PC-9 (cell line): Measurements from ENCODE around the gene XAB2. TPM values are rescaled to one million over a fixed set of nuclear protein-coding genes. Genes with fewer than 3 reads are reported as not detected.
A peak's percentile ranks its signal among the peaks of the same experiment; 100 is the strongest.

ENCODE experiments used
- BruUV-seq: library from RNA; stranded (reverse); fragments of 400-500 nt; replicated peaks from 2 replicates; lab custom pipeline; 2021; lab: Mats Ljungman, UMichigan
- CTCF ChIA-PET: fragments of 300-600 bp; sonication (Branson Sonifier 250); formaldehyde crosslinking; loops from one replicate; lab custom pipeline; 2022; ENCODE audit warnings: antibody characterized with exemption; lab: Charles Lee
- POLR2A ChIA-PET: fragments of 300-600 bp; sonication (Branson Sonifier 250); formaldehyde crosslinking; loops from one replicate; lab custom pipeline; 2022; ENCODE audit warnings: antibody characterized with exemption; ENCODE audit not compliant: unreplicated experiment; lab: Charles Lee
- DNase-seq, 2 experiments: peaks; one replicate each; pipeline versions ENCODE4 v3.0.0 to v3.0.0-alpha.2; 2015 to 2022; ENCODE audit warnings: mixed read lengths in 1 of 2
- H2AFZ ChIP-seq: fragments of 200-600 bp; sonication (generic); 2 replicates; pipeline ENCODE4 v1.8.1; 2017; ENCODE audit warnings: antibody characterized with exemption
- H3F3A ChIP-seq: fragments of 200-600 bp; sonication (generic); 2 replicates; pipeline ENCODE4 v1.8.1; 2017; ENCODE audit warnings: antibody characterized with exemption, mild to moderate bottlenecking, low read depth; ENCODE audit not compliant: insufficient read depth
- H3K27ac ChIP-seq: fragments of 200-600 bp; sonication (generic); 2 replicates; pipeline ENCODE4 v1.6.1; 2016; ENCODE audit warnings: mixed run types
- H3K27me3 ChIP-seq: fragments of 200-600 bp; sonication (generic); 2 replicates; pipeline ENCODE4 v1.6.1; 2016; ENCODE audit warnings: low read depth, mixed run types; ENCODE audit not compliant: insufficient read depth
- H3K36me3 ChIP-seq: fragments of 200-600 bp; sonication (generic); 2 replicates; pipeline ENCODE4 v1.6.1; 2016; ENCODE audit warnings: low read depth, mixed run types
- H3K4me1 ChIP-seq: fragments of 200-600 bp; sonication (generic); replicated peaks from 2 replicates; pipeline ENCODE4 v1.6.1; 2016; ENCODE audit warnings: mixed run types; ENCODE audit not compliant: insufficient read depth
- H3K4me2 ChIP-seq: fragments of 200-600 bp; sonication (generic); 2 replicates; pipeline ENCODE4 v1.6.1; 2017; ENCODE audit warnings: mixed run types
- H3K4me3 ChIP-seq: fragments of 200-600 bp; sonication (generic); 2 replicates; pipeline ENCODE4 v1.6.1; 2016; ENCODE audit warnings: mixed run types
- H3K79me2 ChIP-seq: fragments of 200-600 bp; sonication (generic); 2 replicates; pipeline ENCODE4 v1.6.1; 2017; ENCODE audit warnings: low read depth, mixed run types
- H3K9me2 ChIP-seq: fragments of 200-600 bp; sonication (generic); 2 replicates; pipeline ENCODE4 v1.8.1; 2017; ENCODE audit warnings: mild to moderate bottlenecking; ENCODE audit not compliant: insufficient read depth
- H3K9me3 ChIP-seq: fragments of 200-600 bp; sonication (generic); 2 replicates; pipeline ENCODE4 v1.8.1; 2016; ENCODE audit warnings: low read depth; ENCODE audit not compliant: insufficient read depth
- H4K20me1 ChIP-seq: fragments of 200-600 bp; sonication (generic); 2 replicates; pipeline ENCODE4 v1.8.1; 2017; ENCODE audit not compliant: insufficient read depth
- EZH2 ChIP-seq: fragments of 200-600 bp; sonication (generic); IDR thresholded peaks from 2 replicates; pipeline ENCODE4 v1.8.0; 2017; ENCODE audit warnings: antibody characterized with exemption, low read depth
- intact Hi-C: fragments of 100-400 bp; cut with micrococcal nuclease; formaldehyde crosslinking; loops from one replicate; pipeline ENCODE4 v1.10.0; 2022; ENCODE audit not compliant: unreplicated experiment
- total RNA-seq: library from RNA; stranded (reverse); gene quantifications from 2 replicates; pipeline ENCODE4 v1.2.3, GENCODE V29; 2021
- TF ChIP-seq, protein P1 (sequence below): fragments of 200-600 bp; sonication (generic); conservative IDR thresholded peaks from 2 replicates; pipeline ENCODE4 v1.6.1; 2017; ENCODE audit warnings: mixed run types, antibody characterized with exemption, mild to moderate bottlenecking, moderate library complexity

XAB2 gene
- total RNA-seq, 1 experiment from 2014 or later, result 44.9 TPM

GRCh38 chr19:7612282-7613274 lies 16.8 kb downstream of the XAB2 start:
- Histone ChIP-seq H4K20me1 (peaks cover under 1% of the 10 kb centered on the region; the same call in 1 of the 2 replicates), H3F3A (peaks cover 12% of the 10 kb centered on the region), H3K27ac (no peak overlapping the region), H3K79me2 (no peaks in the 10 kb centered on the region), H3K27me3 (no peaks in the 10 kb centered on the region), H3K9me3 (no peaks in the 10 kb centered on the region), H3K36me3 (peaks cover 4% of the 10 kb centered on the region), H3K4me2 (no peak overlapping the region), H3K4me3 (no peak overlapping the region), H2AFZ (no peak overlapping the region), H3K4me1 (peaks cover 5% of the 10 kb centered on the region; the same call in 1 of the 2 replicates), H3K9me2 (no peaks in the 10 kb centered on the region)
- TSS peak; percentile 47 for BruUV-seq
- peak in 1 of 2 experiments; percentile 22 for DNase-seq
- intact Hi-C loops, result no loop called here
- TF ChIP-seq, protein P1, sequence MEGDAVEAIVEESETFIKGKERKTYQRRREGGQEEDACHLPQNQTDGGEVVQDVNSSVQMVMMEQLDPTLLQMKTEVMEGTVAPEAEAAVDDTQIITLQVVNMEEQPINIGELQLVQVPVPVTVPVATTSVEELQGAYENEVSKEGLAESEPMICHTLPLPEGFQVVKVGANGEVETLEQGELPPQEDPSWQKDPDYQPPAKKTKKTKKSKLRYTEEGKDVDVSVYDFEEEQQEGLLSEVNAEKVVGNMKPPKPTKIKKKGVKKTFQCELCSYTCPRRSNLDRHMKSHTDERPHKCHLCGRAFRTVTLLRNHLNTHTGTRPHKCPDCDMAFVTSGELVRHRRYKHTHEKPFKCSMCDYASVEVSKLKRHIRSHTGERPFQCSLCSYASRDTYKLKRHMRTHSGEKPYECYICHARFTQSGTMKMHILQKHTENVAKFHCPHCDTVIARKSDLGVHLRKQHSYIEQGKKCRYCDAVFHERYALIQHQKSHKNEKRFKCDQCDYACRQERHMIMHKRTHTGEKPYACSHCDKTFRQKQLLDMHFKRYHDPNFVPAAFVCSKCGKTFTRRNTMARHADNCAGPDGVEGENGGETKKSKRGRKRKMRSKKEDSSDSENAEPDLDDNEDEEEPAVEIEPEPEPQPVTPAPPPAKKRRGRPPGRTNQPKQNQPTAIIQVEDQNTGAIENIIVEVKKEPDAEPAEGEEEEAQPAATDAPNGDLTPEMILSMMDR, result no peak
- TF ChIP-seq EZH2, result no peak
- ChIA-PET POLR2A (no interaction called here), CTCF (no interaction called here)

DNA sequence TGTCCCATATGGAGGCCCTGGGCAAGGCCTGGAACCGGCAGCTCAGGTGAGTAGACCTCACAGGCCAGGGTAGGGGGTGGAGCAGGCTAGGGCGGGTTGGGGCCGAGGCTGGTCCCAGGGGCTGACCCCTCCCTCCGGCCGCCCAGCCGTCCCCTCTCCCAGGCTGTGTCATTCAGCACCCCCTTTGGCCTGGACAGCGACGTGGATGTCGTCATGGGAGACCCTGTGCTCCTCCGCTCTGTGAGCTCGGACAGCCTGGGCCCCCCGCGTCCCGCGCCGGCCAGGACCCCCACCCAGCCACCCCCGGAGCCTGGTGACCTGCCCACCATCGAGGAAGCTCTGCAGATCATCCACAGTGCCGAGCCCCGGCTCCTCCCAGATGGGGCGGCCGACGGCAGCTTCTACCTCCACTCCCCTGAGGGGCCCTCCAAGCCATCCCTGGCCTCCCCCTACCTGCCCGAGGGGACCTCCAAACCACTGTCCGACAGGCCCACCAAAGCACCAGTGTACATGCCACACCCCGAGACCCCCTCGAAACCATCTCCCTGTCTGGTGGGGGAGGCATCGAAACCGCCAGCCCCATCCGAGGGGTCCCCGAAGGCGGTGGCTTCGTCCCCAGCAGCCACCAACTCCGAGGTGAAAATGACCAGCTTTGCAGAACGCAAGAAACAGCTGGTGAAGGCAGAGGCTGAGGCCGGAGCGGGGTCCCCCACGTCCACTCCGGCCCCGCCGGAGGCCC lies 17.6 kb downstream of the XAB2 start:
- H3K27ac ChIP-seq, result no peak overlapping the region
- H3K36me3 ChIP-seq, result no peaks in the 10 kb centered on the region; the same call in 1 of the 2 replicates
- H3K4me1 ChIP-seq, result no peaks in the 10 kb centered on the region
- DNase-seq, result no peak
- no peak overlapping the region for H3K4me2 ChIP-seq
- no peaks in the 10 kb centered on the region for H3K79me2 ChIP-seq
- ChIA-PET POLR2A (no interaction called here), CTCF (no interaction called here)
- no peak overlapping the region for H2AFZ ChIP-seq
- H3K4me3 ChIP-seq, result no peak overlapping the region
- H3K9me2 ChIP-seq, result no peaks in the 10 kb centered on the region
- H3K27me3 ChIP-seq, result no peaks in the 10 kb centered on the region
- H3K9me3 ChIP-seq, result no peaks in the 10 kb centered on the region
- H4K20me1 ChIP-seq, result peaks cover 4% of the 10 kb centered on the region; the same call in 1 of the 2 replicates
- TF ChIP-seq EZH2, result no peak
- TF ChIP-seq, protein P1, result no peak
- H3F3A ChIP-seq, result peaks cover 12% of the 10 kb centered on the region; the same call in 1 of the 2 replicates
- no TSS peak for BruUV-seq
- intact Hi-C loops, result no loop called here

DNA sequence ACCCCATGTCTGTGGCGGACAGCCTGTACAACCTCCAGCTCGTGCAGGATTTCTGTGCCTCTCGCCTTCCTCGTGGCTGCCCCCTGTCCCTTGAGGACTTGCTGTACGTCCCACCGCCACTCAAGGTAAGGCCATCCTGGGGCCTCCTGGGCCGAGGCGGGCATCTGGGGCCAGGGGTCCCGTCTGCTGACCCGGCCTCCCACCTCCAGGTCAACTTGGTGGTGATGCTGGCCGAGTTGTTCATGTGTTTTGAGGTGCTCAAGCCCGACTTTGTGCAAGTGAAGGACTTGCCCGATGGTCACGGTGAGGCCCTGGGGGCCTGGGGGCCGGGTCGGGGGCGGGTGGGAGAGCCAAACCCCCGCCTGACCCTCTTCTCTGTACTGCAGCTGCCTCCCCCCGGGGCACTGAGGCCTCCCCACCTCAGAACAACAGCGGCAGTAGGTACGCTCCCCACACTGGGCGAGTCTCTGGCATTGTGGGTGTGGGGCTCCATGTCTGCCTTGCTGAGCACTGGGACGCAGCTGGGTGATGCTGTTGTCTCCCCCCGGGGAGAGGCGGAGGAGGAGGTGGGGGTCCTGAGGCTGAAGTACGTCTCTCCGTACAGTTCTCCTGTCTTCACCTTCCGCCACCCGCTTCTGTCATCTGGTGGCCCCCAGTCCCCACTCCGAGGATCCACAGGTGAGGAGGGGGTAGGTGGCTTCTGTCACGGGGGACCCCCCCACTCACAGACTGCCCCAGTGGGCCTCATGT lies 18.7 kb downstream of the XAB2 start:
- Histone ChIP-seq H3K27me3 (no peaks in the 10 kb centered on the region), H3K9me3 (no peaks in the 10 kb centered on the region), H3K4me1 (no peaks in the 10 kb centered on the region), H3K36me3 (no peaks in the 10 kb centered on the region; the same call in 1 of the 2 replicates), H3K4me2 (no peak overlapping the region), H3F3A (peaks cover 12% of the 10 kb centered on the region; the same call in 1 of the 2 replicates), H2AFZ (no peak overlapping the region), H3K27ac (no peak overlapping the region), H3K9me2 (no peaks in the 10 kb centered on the region), H3K4me3 (no peak overlapping the region), H3K79me2 (no peaks in the 10 kb centered on the region), H4K20me1 (peaks cover 10% of the 10 kb centered on the region; the same call in 1 of the 2 replicates)
- BruUV-seq, result no TSS peak
- TF ChIP-seq, protein P1, result no peak
- TF ChIP-seq EZH2, result no peak
- ChIA-PET POLR2A (no interaction called here), CTCF (no interaction called here)
- DNase-seq, result no peak
- intact Hi-C loops, result no loop called here
